ENCODE measurements around the gene AIG1. TPM values are rescaled to one million over a fixed set of nuclear protein-coding genes. Genes with fewer than 3 reads are reported as not detected.

The AIG1 gene
- total and polyA plus RNA-seq, 2 of the 13 experiments (the other 11 are each of a cell fraction or from before 2014, with no cell fraction given): 115 to 197 TPM

DNA sequence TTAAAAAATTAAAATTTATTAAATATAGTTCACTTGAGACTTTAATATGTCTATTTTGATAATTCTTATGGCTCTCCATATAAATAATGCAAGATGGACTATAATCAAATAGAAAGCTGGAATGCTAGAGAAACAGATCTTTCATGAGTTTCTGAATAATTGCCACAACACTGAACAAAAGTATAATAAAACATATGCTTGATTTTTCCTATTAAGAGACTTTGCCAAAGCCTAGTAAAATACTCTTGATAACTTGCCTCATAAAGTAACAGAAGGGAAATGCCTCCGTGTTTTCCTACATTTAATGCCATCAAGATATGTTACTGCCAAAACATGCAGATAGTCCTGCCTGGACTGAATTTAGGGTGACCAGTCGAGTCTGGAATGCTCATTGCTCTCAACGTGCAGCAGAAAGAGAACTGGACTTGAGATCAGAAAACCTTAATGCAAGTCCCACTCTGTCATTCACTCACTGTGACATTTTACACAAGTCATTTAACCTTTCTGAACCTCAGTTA is 153.2 kb downstream of the AIG1 start:
- no peak overlapping the region for H3K27ac ChIP-seq (ENCODE audit: extremely low read length, insufficient read depth, low read length)
- CTCF ChIA-PET (ENCODE audit: low intra/inter-chr PET ratio, low total read pairs): no interaction called here
- 98% methylated on average over 3 of the region's 3 CpGs for WGBS (ENCODE audit: low lambda C conversion rate)
- no peak overlapping the region for H3K4me3 ChIP-seq (replicated peaks in 1 of 3; ENCODE audit: insufficient read depth in 1 of 3, low read depth in 2 of 3, low read length in 3 of 3)
- in situ Hi-C loops (cut with HindIII; ENCODE audit: extremely low pct_ligation_motif_present, low pct_unique_long_range_greater_than_20kb) (no loop called here), intact Hi-C loops (cut with micrococcal nuclease; ENCODE audit: unreplicated experiment) (no loop called here)
- no peak overlapping the region for H2AFZ ChIP-seq (ENCODE audit: low read length)
- POLR2A ChIA-PET: no interaction called here
- H4K20me1 ChIP-seq (ENCODE audit: insufficient read depth, low read length): no peaks in the 10 kb centered on the region
- H3K36me3 ChIP-seq (replicated peaks in 1 of 2; ENCODE audit: control insufficient read depth in 1 of 2, insufficient read depth in 2 of 2, low read length in 2 of 2): no peaks in the 10 kb centered on the region; a peak in 1 of 5 replicates
- H3K27me3 ChIP-seq (ENCODE audit: control insufficient read depth in 1 of 2, insufficient read depth in 2 of 2, low read length in 2 of 2): no peaks in the 10 kb centered on the region
- H3K4me1 ChIP-seq (ENCODE audit: insufficient read depth, low read length): no peaks in the 10 kb centered on the region
- H3K9ac ChIP-seq (ENCODE audit: insufficient read depth, low read depth, low read length): no peak overlapping the region
- no peak for DNase-seq (ENCODE audit: low spot score)
- no peak for FAIRE-seq
- no peaks in the 10 kb centered on the region for H3K9me3 ChIP-seq (ENCODE audit: low read length)
- H3K79me2 ChIP-seq (ENCODE audit: insufficient read depth, low read length): no peaks in the 10 kb centered on the region
- H3K4me2 ChIP-seq (ENCODE audit: low read depth, low read length): no peak overlapping the region
- no TSS peak for BruUV-seq (replicated peaks)
- no peak for ATAC-seq
- TF ChIP-seq HOMEZ (CRISPR knock-in tag; IDR thresholded peaks at IDR 0.05; ENCODE audit: low read depth) (no peak), ZBTB39 (CRISPR knock-in tag; IDR thresholded peaks at IDR 0.05) (no peak), ZNF747 (CRISPR knock-in tag; IDR thresholded peaks at IDR 0.05; ENCODE audit: borderline replicate concordance) (no peak), DZIP1 (CRISPR knock-in tag; IDR thresholded peaks at IDR 0.05) (no peak), PRPF4 (IDR thresholded peaks at IDR 0.05; ENCODE audit: low read depth, low read length, poor library complexity, severe bottlenecking) (no peak), CCDC6 (CRISPR knock-in tag; IDR thresholded peaks at IDR 0.05) (no peak), ZNF143 (CRISPR knock-in tag; IDR thresholded peaks at IDR 0.05) (no peak), SETDB1 (CRISPR knock-in tag; IDR thresholded peaks at IDR 0.05; ENCODE audit: borderline replicate concordance) (no peak), SNAI1 (CRISPR knock-in tag; IDR thresholded peaks at IDR 0.05; ENCODE audit: borderline replicate concordance) (no peak), ZNF432 (CRISPR knock-in tag; IDR thresholded peaks at IDR 0.05; ENCODE audit: borderline replicate concordance) (no peak)
- TF ChIP-seq, protein P1, sequence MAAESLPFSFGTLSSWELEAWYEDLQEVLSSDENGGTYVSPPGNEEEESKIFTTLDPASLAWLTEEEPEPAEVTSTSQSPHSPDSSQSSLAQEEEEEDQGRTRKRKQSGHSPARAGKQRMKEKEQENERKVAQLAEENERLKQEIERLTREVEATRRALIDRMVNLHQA (CRISPR knock-in tag; IDR thresholded peaks at IDR 0.05): no peak
- TF ChIP-seq, protein P2, sequence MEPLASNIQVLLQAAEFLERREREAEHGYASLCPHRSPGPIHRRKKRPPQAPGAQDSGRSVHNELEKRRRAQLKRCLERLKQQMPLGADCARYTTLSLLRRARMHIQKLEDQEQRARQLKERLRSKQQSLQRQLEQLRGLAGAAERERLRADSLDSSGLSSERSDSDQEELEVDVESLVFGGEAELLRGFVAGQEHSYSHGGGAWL (CRISPR knock-in tag; IDR thresholded peaks at IDR 0.05): no peak

Data from HepG2 (cell line).